ENCODE measurements around the gene PARP6. TPM values are rescaled to one million over a fixed set of nuclear protein-coding genes. Genes with fewer than 3 reads are reported as not detected.

PARP6 gene
- total and polyA plus RNA-seq, 2 of the 8 experiments (the other 6 are each of a cell fraction or from before 2014, with no cell fraction given) = 39.8 to 45.3 TPM

DNA sequence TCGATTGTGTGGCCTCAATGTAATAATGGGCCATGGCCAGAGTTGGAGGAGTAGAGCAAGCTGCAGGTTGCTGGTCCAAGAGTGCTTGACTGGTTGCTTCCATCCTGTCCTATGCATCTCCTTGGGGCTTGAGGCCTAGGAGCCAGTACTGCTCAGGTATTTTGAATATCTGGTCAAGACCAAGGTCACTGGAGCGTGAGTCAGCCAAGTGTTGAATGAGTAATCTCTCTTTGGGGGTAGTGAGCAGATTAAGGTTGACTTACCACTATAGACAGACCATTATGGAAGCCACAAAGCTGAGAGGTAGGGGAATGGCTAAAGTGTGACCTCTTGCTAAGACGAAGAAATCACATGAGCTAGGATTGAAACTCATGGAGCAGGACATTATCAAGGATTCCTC is 9.4 kb upstream of the PARP6 start (continued):
- TF ChIP-seq, protein P1, sequence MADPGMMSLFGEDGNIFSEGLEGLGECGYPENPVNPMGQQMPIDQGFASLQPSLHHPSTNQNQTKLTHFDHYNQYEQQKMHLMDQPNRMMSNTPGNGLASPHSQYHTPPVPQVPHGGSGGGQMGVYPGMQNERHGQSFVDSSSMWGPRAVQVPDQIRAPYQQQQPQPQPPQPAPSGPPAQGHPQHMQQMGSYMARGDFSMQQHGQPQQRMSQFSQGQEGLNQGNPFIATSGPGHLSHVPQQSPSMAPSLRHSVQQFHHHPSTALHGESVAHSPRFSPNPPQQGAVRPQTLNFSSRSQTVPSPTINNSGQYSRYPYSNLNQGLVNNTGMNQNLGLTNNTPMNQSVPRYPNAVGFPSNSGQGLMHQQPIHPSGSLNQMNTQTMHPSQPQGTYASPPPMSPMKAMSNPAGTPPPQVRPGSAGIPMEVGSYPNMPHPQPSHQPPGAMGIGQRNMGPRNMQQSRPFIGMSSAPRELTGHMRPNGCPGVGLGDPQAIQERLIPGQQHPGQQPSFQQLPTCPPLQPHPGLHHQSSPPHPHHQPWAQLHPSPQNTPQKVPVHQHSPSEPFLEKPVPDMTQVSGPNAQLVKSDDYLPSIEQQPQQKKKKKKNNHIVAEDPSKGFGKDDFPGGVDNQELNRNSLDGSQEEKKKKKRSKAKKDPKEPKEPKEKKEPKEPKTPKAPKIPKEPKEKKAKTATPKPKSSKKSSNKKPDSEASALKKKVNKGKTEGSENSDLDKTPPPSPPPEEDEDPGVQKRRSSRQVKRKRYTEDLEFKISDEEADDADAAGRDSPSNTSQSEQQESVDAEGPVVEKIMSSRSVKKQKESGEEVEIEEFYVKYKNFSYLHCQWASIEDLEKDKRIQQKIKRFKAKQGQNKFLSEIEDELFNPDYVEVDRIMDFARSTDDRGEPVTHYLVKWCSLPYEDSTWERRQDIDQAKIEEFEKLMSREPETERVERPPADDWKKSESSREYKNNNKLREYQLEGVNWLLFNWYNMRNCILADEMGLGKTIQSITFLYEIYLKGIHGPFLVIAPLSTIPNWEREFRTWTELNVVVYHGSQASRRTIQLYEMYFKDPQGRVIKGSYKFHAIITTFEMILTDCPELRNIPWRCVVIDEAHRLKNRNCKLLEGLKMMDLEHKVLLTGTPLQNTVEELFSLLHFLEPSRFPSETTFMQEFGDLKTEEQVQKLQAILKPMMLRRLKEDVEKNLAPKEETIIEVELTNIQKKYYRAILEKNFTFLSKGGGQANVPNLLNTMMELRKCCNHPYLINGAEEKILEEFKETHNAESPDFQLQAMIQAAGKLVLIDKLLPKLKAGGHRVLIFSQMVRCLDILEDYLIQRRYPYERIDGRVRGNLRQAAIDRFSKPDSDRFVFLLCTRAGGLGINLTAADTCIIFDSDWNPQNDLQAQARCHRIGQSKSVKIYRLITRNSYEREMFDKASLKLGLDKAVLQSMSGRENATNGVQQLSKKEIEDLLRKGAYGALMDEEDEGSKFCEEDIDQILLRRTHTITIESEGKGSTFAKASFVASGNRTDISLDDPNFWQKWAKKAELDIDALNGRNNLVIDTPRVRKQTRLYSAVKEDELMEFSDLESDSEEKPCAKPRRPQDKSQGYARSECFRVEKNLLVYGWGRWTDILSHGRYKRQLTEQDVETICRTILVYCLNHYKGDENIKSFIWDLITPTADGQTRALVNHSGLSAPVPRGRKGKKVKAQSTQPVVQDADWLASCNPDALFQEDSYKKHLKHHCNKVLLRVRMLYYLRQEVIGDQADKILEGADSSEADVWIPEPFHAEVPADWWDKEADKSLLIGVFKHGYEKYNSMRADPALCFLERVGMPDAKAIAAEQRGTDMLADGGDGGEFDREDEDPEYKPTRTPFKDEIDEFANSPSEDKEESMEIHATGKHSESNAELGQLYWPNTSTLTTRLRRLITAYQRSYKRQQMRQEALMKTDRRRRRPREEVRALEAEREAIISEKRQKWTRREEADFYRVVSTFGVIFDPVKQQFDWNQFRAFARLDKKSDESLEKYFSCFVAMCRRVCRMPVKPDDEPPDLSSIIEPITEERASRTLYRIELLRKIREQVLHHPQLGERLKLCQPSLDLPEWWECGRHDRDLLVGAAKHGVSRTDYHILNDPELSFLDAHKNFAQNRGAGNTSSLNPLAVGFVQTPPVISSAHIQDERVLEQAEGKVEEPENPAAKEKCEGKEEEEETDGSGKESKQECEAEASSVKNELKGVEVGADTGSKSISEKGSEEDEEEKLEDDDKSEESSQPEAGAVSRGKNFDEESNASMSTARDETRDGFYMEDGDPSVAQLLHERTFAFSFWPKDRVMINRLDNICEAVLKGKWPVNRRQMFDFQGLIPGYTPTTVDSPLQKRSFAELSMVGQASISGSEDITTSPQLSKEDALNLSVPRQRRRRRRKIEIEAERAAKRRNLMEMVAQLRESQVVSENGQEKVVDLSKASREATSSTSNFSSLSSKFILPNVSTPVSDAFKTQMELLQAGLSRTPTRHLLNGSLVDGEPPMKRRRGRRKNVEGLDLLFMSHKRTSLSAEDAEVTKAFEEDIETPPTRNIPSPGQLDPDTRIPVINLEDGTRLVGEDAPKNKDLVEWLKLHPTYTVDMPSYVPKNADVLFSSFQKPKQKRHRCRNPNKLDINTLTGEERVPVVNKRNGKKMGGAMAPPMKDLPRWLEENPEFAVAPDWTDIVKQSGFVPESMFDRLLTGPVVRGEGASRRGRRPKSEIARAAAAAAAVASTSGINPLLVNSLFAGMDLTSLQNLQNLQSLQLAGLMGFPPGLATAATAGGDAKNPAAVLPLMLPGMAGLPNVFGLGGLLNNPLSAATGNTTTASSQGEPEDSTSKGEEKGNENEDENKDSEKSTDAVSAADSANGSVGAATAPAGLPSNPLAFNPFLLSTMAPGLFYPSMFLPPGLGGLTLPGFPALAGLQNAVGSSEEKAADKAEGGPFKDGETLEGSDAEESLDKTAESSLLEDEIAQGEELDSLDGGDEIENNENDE (IDR thresholded peaks at IDR 0.05; ENCODE audit: insufficient replicate concordance, low read length) = no peak
- TF ChIP-seq PHF8 (conservative IDR thresholded peaks at IDR 0.05; ENCODE audit: low read depth, low read length) (no peak), CBX8 (IDR thresholded peaks at IDR 0.05; ENCODE audit: borderline replicate concordance, low read depth, low read length) (no peak), JUND (IDR thresholded peaks at IDR 0.05; ENCODE audit: low read length) (no peak), SIN3A (conservative IDR thresholded peaks at IDR 0.05 in 1 of 2, IDR thresholded peaks at IDR 0.05 in 1 of 2; ENCODE audit: low read depth in 1 of 2, low read length in 2 of 2) (no peak), MAFK (IDR thresholded peaks at IDR 0.05; ENCODE audit: low read depth, low read length) (no peak), SUZ12 (IDR thresholded peaks at IDR 0.05; ENCODE audit: low read length) (no peak), SP1 (IDR thresholded peaks at IDR 0.05; ENCODE audit: low read depth, low read length) (no peak), SRF (IDR thresholded peaks at IDR 0.05; ENCODE audit: low read depth, low read length) (no peak), POLR2A (IDR thresholded peaks at IDR 0.05; ENCODE audit: control extremely low read depth in 1 of 2, low read depth in 2 of 2, low read length in 2 of 2) (no peak), RFX5 (IDR thresholded peaks at IDR 0.05; ENCODE audit: borderline replicate concordance, low read depth, low read length) (no peak), POU5F1 (IDR thresholded peaks at IDR 0.05; ENCODE audit: low read depth, low read length) (no peak), SAP30 (IDR thresholded peaks at IDR 0.05; ENCODE audit: insufficient read depth, insufficient replicate concordance, low read length) (no peak)

All from H1 (cell line).